K562 (cell line): ENCODE data around the gene NEK1. TPM values are rescaled to one million over a fixed set of nuclear protein-coding genes. Genes with fewer than 3 reads are reported as not detected.
"Not testable (repeated sequence)": the region's sequence is repeated elsewhere in the genome, so short reads cannot be mapped to it uniquely, and the experiment has no call there.

ENCODE experiments used
- ATAC-seq: fragments of 200-7000 bp; cut with Tn5 transposase; 3 replicates; pipeline ENCODE4 v1.9.1; 2020; ENCODE audit warnings: moderate library complexity
- BruUV-seq: library from RNA; stranded (reverse); fragments of 400-500 nt; replicated peaks from 2 replicates; lab custom pipeline; 2021; lab: Mats Ljungman, UMichigan
- CTCF ChIA-PET: fragments of 300-600 bp; formaldehyde crosslinking; extraction: SDS; loops from one replicate; lab custom pipeline; 2021; ENCODE audit warnings: low intra/inter-chr PET ratio; lab: Yijun Ruan, JAX
- POLR2A ChIA-PET: fragments of 300-600, 350-650 bp; sonication (Branson Sonifier 250); formaldehyde crosslinking; extraction: SDS; loops from one replicate; lab custom pipeline; 2021; ENCODE audit warnings: antibody characterized with exemption, inconsistent platforms; lab: Yijun Ruan, JAX
- DNase-seq, 4 experiments: peaks; one replicate each; pipeline versions ENCODE4 v3.0.0 to v3.0.0-alpha.2; 2011 to 2018; ENCODE audit warnings: low spot score in 3 of 4, mixed read lengths in 3 of 4; ENCODE audit errors: extremely low read depth in 1 of 4
- FAIRE-seq: peaks from 2 replicates; lab custom pipeline; 2011; peaks lifted over from hg19 to GRCh38; lab: Jason Lieb, UNC
- H2AFZ ChIP-seq: 2 replicates; pipeline ENCODE4 v1.6.0; 2011; ENCODE audit warnings: low read depth, low read length, control low read depth, inconsistent platforms
- H3K27ac ChIP-seq: fragments of 200-600 bp; 3 replicates; pipeline ENCODE4 v1.8.0; 2011; ENCODE audit warnings: low read depth, mild to moderate bottlenecking, control low read depth, inconsistent platforms, low read length, moderate library complexity, mixed read lengths; ENCODE audit errors: extremely low read depth
- H3K27me3 ChIP-seq, 2 experiments: fragments of 300-600 bp in 1 of 2; 2 replicates in 1 of 2; 3 replicates in 1 of 2; pipeline versions ENCODE4 v1.6.0 to v1.8.0; 2011; ENCODE audit warnings: inconsistent platforms in 2 of 2, low read length in 2 of 2, mild to moderate bottlenecking in 1 of 2, mixed read lengths in 1 of 2, moderate library complexity in 1 of 2; ENCODE audit not compliant: control insufficient read depth in 2 of 2, insufficient read depth in 2 of 2
- H3K36me3 ChIP-seq: fragments of 300-600 bp; 3 replicates; pipeline ENCODE4 v1.8.0; 2011; ENCODE audit warnings: mild to moderate bottlenecking, low read length, inconsistent platforms; ENCODE audit not compliant: control insufficient read depth, insufficient read depth
- H3K4me1 ChIP-seq, 2 experiments: fragments of 200-600 bp in 1 of 2; replicated peaks in 1 of 2; 2 replicates in 1 of 2; 3 replicates in 1 of 2; pipeline versions ENCODE4 v1.5.1 to v1.8.0; 2011; ENCODE audit warnings: inconsistent platforms in 2 of 2, low read length in 2 of 2, mild to moderate bottlenecking in 1 of 2, mixed read lengths in 1 of 2, moderate library complexity in 1 of 2; ENCODE audit not compliant: control insufficient read depth in 2 of 2, insufficient read depth in 2 of 2
- H3K4me2 ChIP-seq: 2 replicates; pipeline ENCODE4 v1.6.1; 2011; ENCODE audit warnings: low read length, control low read depth, inconsistent platforms, mixed read lengths; ENCODE audit not compliant: insufficient read depth
- H3K4me3 ChIP-seq: fragments of 200-600 bp; sonication (generic), shearing (Covaris generic); 2 replicates; pipeline ENCODE4 v1.5.1; 2016; ENCODE audit warnings: control low read depth, inconsistent platforms
- H3K79me2 ChIP-seq: fragments of 200-600 bp; 3 replicates; pipeline ENCODE4 v1.8.0; 2011; ENCODE audit warnings: low read length, inconsistent platforms; ENCODE audit not compliant: control insufficient read depth, insufficient read depth
- H3K9ac ChIP-seq, 2 experiments: 2 replicates each; pipeline versions ENCODE4 v1.6.0 to v1.6.1; 2011; ENCODE audit warnings: low read depth in 2 of 2, low read length in 2 of 2, control low read depth in 1 of 2, inconsistent platforms in 1 of 2, mild to moderate bottlenecking in 1 of 2, mixed read lengths in 1 of 2; ENCODE audit not compliant: insufficient read depth in 1 of 2
- H3K9me1 ChIP-seq: one replicate; pipeline ENCODE4 v1.6.0; 2011; ENCODE audit warnings: inconsistent platforms, mild to moderate bottlenecking, low read length, moderate library complexity; ENCODE audit not compliant: control insufficient read depth, insufficient read depth
- H3K9me3 ChIP-seq: replicated peaks from 2 replicates; pipeline ENCODE4 v1.5.1; 2011; ENCODE audit warnings: low read depth, low read length, inconsistent platforms; ENCODE audit not compliant: control insufficient read depth, insufficient read depth
- H4K20me1 ChIP-seq: replicated peaks from 2 replicates; pipeline ENCODE4 v1.6.1; 2011; ENCODE audit warnings: low read length, inconsistent platforms, mixed read lengths; ENCODE audit not compliant: control insufficient read depth, insufficient read depth
- CBX3 ChIP-seq, 2 experiments: IDR thresholded peaks; 1 replicate in 1 of 2; 2 replicates in 1 of 2; pipeline ENCODE4 v1.6.1; 2012; ENCODE audit warnings: inconsistent platforms in 2 of 2, low read length in 2 of 2, borderline replicate concordance in 1 of 2, control low read depth in 1 of 2
- MITF ChIP-seq: IDR thresholded peaks from 2 replicates; pipeline ENCODE4 v1.6.1; 2014; ENCODE audit warnings: antibody characterized with exemption
- WGBS: fragments of 100-300 bp; shearing (Covaris generic); methylation state at CpG from one replicate; pipeline ENCODE4 v1.1.6; 2016; ENCODE audit warnings: low coverage, mixed read lengths; ENCODE audit not compliant: insufficient coverage; ENCODE audit errors: missing lambda C conversion rate; 5-methylcytosine and 5-hydroxymethylcytosine counted together
- in situ Hi-C: fragments of 300-500 bp; cut with MboI; formaldehyde crosslinking; loops from 4 replicates; pipeline ENCODE4 v1.15.0; 2018; ENCODE audit warnings: inconsistent platforms, mixed read lengths
- intact Hi-C: fragments of 100-400 bp; cut with micrococcal nuclease; formaldehyde crosslinking; loops from 2 replicates; pipeline ENCODE4 v1.14.2; 2022
- polyA plus RNA-seq, 8 experiments: library from polyadenylated mRNA; depleted of rRNA in 4 of 8; stranded (reverse) in 5 of 8; unstranded in 3 of 8; fragments of >200 nt; fragmentation: Nextera tagmentation in 2 of 8; fragmentation: Illumina TruSeq in 1 of 8; extraction: Ambion mirVana in 2 of 8; extraction: Trizol in 1 of 8; gene quantifications; 2 replicates each; pipeline versions ENCODE4 v1.2.1 to v1.2.3, GENCODE V29; 2011 to 2014; ENCODE audit warnings: inconsistent platforms in 1 of 8, missing spikeins in 1 of 8
- total RNA-seq, 7 experiments: library from RNA; depleted of rRNA in 6 of 7; stranded (reverse); fragments of >200 nt in 6 of 7; fragmentation: Illumina TruSeq in 2 of 7; extraction: Trizol in 2 of 7; gene quantifications; 2 replicates each; pipeline versions ENCODE4 v1.2.1 to v1.2.3, GENCODE V29; 2011 to 2021; ENCODE audit warnings: low replicate concordance in 1 of 7

Gene NEK1
- total and polyA plus RNA-seq, 9 of the 15 experiments (the other 6 are each of a cell fraction or from before 2014, with no cell fraction given) = 6.2 to 15.7 (median 10.3) TPM

- POLR2A ChIA-PET = no interaction called here
- no peak overlapping the region for H3K4me2 ChIP-seq
Measured at GRCh38 chr4:169571435-169571834, 40.9 kb downstream of the NEK1 start.

GRCh38 chr4:169571012-169571411 lies 41.4 kb downstream of the NEK1 start:
- H3K9ac ChIP-seq, H3K9me1 ChIP-seq, DNase-seq, H3K9me3 ChIP-seq, POLR2A ChIA-PET, BruUV-seq, H3K4me2 ChIP-seq, H3K27ac ChIP-seq, FAIRE-seq, H3K4me1 ChIP-seq, in situ Hi-C loops, CTCF ChIA-PET, H4K20me1 ChIP-seq, H3K4me3 ChIP-seq, ATAC-seq, intact Hi-C loops, H3K27me3 ChIP-seq, H2AFZ ChIP-seq, H3K79me2 ChIP-seq: not testable (repeated sequence)
- WGBS = 100% methylated on average over 1 of the region's 3 CpGs
- peaks cover 28% of the 10 kb centered on the region; the same call in 2 of the 3 replicates for H3K36me3 ChIP-seq

More at GRCh38 chr4:169571435-169571834, 40.9 kb downstream of the NEK1 start:
- TF ChIP-seq CBX3 (IDR thresholded peaks at IDR 0.05; ENCODE audit: borderline replicate concordance in 1 of 2, low read length in 2 of 2) (no peak), MITF (no peak)
- intact Hi-C loops (no loop called here), in situ Hi-C loops (no loop called here)
- H3K4me3 ChIP-seq = no peak overlapping the region
- no peak overlapping the region for H3K27ac ChIP-seq
- no peak overlapping the region for H2AFZ ChIP-seq
- no peak for DNase-seq
- no peak overlapping the region for H3K9ac ChIP-seq
- no peak for FAIRE-seq
- CTCF ChIA-PET = no interaction called here
- no peaks in the 10 kb centered on the region for H3K4me1 ChIP-seq
- no peaks in the 10 kb centered on the region for H3K9me3 ChIP-seq
- H3K9me1 ChIP-seq = no peaks in the 10 kb centered on the region
- no peaks in the 10 kb centered on the region for H3K79me2 ChIP-seq
- no peaks in the 10 kb centered on the region for H4K20me1 ChIP-seq
- WGBS = 98% methylated on average over 4 of the region's 4 CpGs
- H3K36me3 ChIP-seq = peaks cover 32% of the 10 kb centered on the region; the same call in 2 of the 3 replicates
- no peaks in the 10 kb centered on the region for H3K27me3 ChIP-seq
- BruUV-seq = no TSS peak
- ATAC-seq = no peak

- in situ Hi-C loops, H3K4me1 ChIP-seq, POLR2A ChIA-PET, H4K20me1 ChIP-seq, DNase-seq, H3K9me1 ChIP-seq, H3K79me2 ChIP-seq, H2AFZ ChIP-seq, H3K27ac ChIP-seq, CTCF ChIA-PET, intact Hi-C loops, H3K4me2 ChIP-seq, H3K4me3 ChIP-seq, BruUV-seq, FAIRE-seq, H3K9ac ChIP-seq, H3K27me3 ChIP-seq, H3K9me3 ChIP-seq, ATAC-seq: not testable (repeated sequence)
- 52% methylated on average over 2 of the region's 26 CpGs for WGBS
- H3K36me3 ChIP-seq = peaks cover 23% of the 10 kb centered on the region; the same call in 2 of the 3 replicates
Measured at GRCh38 chr4:169570266-169570665, 42.1 kb downstream of the NEK1 start.
